ENCODE measurements around the gene NAIF1.
A peak's percentile ranks its signal among the peaks of the same experiment; 100 is the strongest.
"Not testable (repeated sequence)": the region's sequence is repeated elsewhere in the genome, so short reads cannot be mapped to it uniquely, and the experiment has no call there.

NAIF1 gene

DNA sequence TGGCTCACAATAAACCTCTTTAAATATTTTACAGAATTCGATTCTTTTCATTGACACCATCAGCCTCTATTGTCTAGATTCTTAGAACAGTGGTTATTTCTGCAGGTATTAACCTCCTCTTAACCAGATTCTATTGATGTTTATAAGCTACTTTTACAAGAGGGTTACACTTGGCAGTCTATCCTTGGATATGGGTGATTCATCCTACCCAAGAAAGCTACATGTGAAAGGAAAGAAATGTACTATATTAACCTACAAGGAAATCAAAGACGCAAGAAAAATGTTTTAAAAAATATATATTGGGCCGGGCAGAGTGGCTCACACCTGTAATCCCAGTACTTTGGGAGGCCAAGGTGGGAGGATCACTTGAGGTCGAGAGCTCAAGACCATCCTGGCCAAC lies 17.6 kb upstream of the NAIF1 start:
- DNase-seq (ENCODE audit: low spot score), result no peak

DNA sequence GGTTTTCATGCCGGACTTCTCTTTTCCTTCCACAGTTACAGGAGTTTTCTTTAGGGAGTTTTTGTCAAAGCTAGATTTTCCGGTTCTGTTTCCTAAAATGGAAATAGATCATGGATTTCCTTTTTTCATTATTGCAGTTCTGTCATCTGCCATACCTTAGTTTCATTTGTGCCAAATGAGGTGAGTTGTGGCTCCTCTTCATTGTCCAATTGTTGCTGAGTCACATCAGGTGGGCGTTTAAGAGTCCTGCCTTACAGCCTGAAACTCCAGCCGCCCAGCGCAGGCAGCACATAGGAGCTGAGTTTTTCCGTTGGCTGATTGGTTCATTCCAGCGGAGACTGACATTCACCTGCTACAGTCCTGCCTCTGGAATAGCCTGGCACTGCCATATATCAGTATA lies 15.0 kb upstream of the NAIF1 start:
- DNase-seq (ENCODE audit: low spot score), result no peak

GRCh38 chr9:128081056-128081455 lies 13.9 kb upstream of the NAIF1 start:
- no peak for DNase-seq (ENCODE audit: low spot score)

DNA sequence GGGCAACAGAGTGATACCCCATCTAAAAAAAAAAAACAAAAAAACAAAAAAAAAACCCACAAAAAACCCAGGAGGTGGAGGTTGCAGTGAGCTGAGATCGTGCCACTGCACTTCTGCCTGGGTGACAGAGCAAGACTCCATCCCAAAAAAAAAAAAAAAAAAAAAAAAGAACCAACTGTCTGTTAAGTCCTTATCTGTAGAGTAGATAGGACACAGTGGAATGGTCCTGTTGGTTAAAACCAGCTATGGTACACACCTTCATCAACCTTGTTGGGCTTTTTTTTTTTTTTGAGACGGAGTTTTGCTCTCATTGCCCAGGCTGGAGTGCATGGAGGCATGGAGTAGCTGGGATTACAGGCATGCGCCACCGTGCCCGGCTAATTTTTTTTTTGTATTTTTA lies 13.1 kb upstream of the NAIF1 start:
- no peak for DNase-seq (ENCODE audit: low spot score)

GRCh38 chr9:128078504-128079434 lies 11.6 kb upstream of the NAIF1 start:
- DNase-seq (ENCODE audit: low spot score), result no peak

- no peak for DNase-seq (ENCODE audit: low spot score)
These were observed 10.9 kb upstream of the NAIF1 start for GRCh38 chr9:128077847-128078503.

GRCh38 chr9:128073253-128073886 lies 6.2 kb upstream of the NAIF1 start:
- no peak for DNase-seq (ENCODE audit: low spot score)

- peak; percentile 46 for DNase-seq (ENCODE audit: low spot score)
These were observed 5.3 kb upstream of the NAIF1 start for GRCh38 chr9:128072144-128073021.

GRCh38 chr9:128071475-128071874 lies 4.4 kb upstream of the NAIF1 start:
- DNase-seq (ENCODE audit: low spot score), result not testable (repeated sequence)

GRCh38 chr9:128070874-128071273 lies 3.8 kb upstream of the NAIF1 start:
- DNase-seq (ENCODE audit: low spot score), result no peak

DNA sequence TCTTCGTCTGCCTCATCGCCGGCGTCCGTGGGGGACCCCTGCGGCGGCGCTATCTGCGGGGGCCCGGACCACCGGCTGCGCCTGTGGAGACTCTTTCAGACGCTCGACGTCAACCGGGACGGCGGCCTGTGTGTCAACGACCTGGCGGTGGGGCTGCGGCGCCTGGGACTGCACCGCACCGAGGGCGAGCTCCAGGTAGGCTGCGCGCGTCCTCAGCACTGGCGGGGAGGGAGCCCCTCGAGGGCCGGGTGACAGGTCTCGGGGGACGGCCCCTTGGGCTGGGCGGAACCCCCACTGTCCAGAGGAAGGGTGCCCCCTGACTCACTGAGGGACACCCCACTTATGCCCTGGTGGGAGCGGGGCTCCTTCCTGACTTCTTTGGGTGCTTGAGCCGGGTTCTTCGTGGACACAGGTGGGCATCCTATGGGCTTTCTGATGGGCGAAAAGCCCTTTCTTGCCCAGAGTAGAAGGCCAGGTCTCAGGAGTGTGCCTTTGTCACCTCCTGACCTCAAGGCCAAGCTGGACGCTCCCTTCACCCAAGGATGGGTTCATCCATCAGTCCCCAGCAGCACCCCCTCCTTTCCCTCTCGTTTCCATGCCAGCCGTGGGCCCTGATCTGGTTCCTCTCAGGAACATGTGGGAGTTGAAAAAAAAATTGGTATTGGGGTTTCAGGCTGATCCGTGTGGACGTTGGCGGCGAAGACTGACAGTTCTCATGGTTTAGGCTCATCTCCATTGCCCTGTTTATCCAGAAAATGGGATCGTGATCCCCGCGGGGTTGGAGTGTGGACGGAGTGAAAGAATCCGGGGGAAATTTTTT lies 1.5 kb upstream of the NAIF1 start:
- peak; percentile 34 for DNase-seq (ENCODE audit: low spot score)

GRCh38 chr9:128067645-128068385 lies 695 bp upstream of the NAIF1 start, which contains the start of gene SLC25A25:
SLC25A25 (plus strand) TSS chr9:128068232; CDS start chr9:128068320, 88 bp downstream.
- peak; percentile 98 for DNase-seq (ENCODE audit: low spot score)

- DNase-seq (ENCODE audit: low spot score), result no peak
These were observed 1.0 kb downstream of the NAIF1 start for GRCh38 chr9:128065907-128066712.

DNA sequence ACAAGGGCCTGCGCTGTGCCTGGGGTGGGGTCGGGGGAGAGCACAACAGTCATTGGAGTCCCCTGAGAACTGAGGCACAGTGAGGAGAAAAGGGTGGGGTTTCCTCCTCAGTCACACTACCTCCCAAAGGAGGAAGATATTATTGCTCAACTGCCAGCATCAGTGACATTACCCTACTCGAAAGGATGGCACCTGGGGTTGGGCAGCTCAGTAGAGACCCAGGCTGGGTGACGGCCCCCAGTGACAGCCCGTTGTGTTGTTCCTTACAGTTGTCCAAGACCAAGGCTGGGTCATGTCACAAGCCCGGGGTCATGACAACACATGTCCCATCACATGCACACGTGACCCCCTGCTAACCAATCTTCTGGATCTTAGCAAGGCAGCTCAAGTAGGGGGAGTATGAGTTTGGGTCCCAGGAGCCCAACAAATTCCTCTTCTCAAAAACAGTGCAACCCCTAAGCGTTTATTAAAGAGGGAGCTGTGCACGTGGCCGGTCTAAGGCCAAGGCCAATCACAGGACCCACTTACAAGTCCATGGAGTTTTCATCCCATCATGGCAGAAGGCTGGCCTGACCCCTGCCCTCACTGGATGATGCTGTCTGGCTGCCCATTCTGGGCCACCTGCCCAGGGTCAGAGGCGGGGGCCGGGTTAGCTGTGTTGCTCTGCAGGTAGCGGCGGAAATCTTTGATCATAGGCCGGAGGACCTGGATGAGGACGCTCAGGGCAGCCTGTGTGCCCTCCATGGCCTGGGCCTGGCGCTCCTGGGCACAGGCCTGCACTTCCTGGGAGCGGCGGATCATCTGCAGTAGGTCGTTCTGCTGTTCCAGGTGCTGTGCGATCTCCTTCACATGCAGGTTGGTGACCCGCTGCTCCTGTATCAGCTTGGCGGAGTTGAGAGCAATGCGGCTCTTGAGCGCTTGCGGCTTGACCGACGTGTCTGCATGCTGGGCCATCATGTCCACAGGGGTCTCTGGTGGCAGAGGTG lies 4.0 kb downstream of the NAIF1 start:
- DNase-seq (ENCODE audit: low spot score), result no peak

DNA sequence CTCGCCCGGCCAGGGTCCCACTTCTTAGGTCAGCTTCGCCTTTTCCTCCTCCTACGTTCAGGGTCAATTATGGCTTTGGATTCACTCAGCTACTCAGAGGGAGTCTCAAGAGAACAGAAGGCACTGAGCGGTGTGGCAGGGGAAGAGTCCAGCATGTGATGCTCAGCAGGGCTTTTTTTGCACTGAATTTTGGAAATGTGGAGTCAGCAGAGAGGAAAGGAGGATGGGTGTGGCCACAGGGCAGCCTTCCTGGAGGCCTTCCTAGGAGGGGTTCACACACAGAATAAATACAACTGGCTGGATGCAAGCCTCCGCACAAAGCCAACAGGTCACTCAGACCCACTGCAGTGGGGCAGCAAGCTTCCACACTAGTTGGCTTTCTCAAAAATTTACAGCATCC lies 4.8 kb downstream of the NAIF1 start:
- DNase-seq (ENCODE audit: low spot score), result no peak

GRCh38 chr9:128061275-128061960 lies 5.7 kb downstream of the NAIF1 start:
- no peak for DNase-seq (ENCODE audit: low spot score)

DNA sequence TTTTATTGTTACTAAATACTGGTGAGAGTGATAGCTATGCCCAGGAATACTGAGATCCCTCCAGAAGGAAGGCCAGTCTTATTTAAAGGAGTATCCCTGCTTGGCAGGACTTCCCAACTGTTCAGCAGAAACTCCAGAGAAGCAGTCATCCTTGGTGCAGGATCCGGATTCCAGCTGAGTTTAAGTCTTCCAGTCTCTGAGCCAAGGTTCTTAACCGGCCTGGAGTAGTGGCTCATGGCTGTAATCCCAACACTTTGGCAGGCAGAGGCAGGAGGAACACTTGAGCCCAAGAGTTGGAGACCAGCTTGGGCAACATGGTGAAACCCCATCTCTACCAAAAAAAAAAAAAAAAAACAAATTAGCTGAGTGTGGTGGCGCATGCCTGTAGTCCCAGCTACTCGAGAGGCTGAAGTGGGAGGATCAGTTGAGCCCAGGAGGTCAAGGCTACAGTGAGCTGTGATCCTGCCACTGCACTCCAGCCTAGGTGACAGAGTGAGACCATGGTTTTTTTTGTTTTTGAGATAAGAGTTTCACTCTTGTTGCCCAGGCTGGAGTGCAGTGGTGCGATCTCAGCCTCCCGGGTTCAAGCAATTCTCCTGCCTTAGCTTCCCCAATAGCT lies 7.6 kb downstream of the NAIF1 start:
- no peak for DNase-seq (ENCODE audit: low spot score)

Measured in germinal center (tissue), 1 donor.